Small intestine (tissue), 7 donors: ENCODE results near the gene CRKL. TPM values are rescaled to one million over a fixed set of nuclear protein-coding genes. Genes with fewer than 3 reads are reported as not detected.

ENCODE experiments used
- DNase-seq, 2 donors: peaks; one replicate each; pipeline versions ENCODE4 v3.0.0 to v3.0.0-alpha.2; 2013
- FAIRE-seq: peaks from 2 replicates; lab custom pipeline; 2012; peaks lifted over from hg19 to GRCh38; lab: Jason Lieb, UNC
- H3K27ac ChIP-seq, 3 donors: one replicate each; pipeline ENCODE4 v1.5.1; 2013; ENCODE audit warnings: low read length in 2 of 3, mild to moderate bottlenecking in 2 of 3, control low read depth in 1 of 3, inconsistent platforms in 1 of 3, low read depth in 1 of 3, moderate library complexity in 1 of 3
- H3K27me3 ChIP-seq, 3 donors: one replicate each; pipeline ENCODE4 v1.6.1; 2013; ENCODE audit warnings: low read length in 3 of 3, inconsistent platforms in 1 of 3; ENCODE audit not compliant: control insufficient read depth in 3 of 3, insufficient read depth in 3 of 3
- H3K36me3 ChIP-seq, 3 donors: one replicate each; pipeline ENCODE4 v1.6.1; 2013; ENCODE audit warnings: low read length in 3 of 3, inconsistent platforms in 1 of 3, low read depth in 1 of 3, mild to moderate bottlenecking in 1 of 3, moderate library complexity in 1 of 3; ENCODE audit not compliant: control insufficient read depth in 3 of 3, insufficient read depth in 2 of 3
- H3K4me1 ChIP-seq, 3 donors: one replicate each; pipeline ENCODE4 v1.6.1; 2013; ENCODE audit warnings: low read length in 2 of 3, inconsistent platforms in 1 of 3, low read depth in 1 of 3, mild to moderate bottlenecking in 1 of 3, moderate library complexity in 1 of 3; ENCODE audit not compliant: control insufficient read depth in 3 of 3, insufficient read depth in 2 of 3
- H3K4me3 ChIP-seq, 3 donors: one replicate each; pipeline ENCODE4 v1.5.1; 2013; ENCODE audit warnings: low read length in 3 of 3, control low read depth in 1 of 3, inconsistent platforms in 1 of 3, low read depth in 1 of 3, mild to moderate bottlenecking in 1 of 3, moderate library complexity in 1 of 3
- H3K9me3 ChIP-seq, 2 donors: one replicate each; pipeline ENCODE4 v1.6.1; 2013; ENCODE audit warnings: low read depth in 1 of 2, low read length in 1 of 2; ENCODE audit not compliant: control insufficient read depth in 2 of 2, insufficient read depth in 1 of 2
- WGBS, 3 donors: extraction: QIAGEN DNeasy Blood & Tissue Kit; methylation state at CpG; one replicate each; pipeline ENCODE4 v1.1.7; 2013; 5-methylcytosine and 5-hydroxymethylcytosine counted together
- polyA plus RNA-seq, 4 donors: library from polyadenylated mRNA; stranded (reverse) in 3 of 4; unstranded in 1 of 4; fragments of 200-250 nt in 3 of 4; fragments of 120-200 nt in 1 of 4; gene quantifications; one replicate each; pipeline versions ENCODE4 v1.2.1 to v1.2.3, GENCODE V29; 2013
- donor health status: healthy with polysubstance abuse.
- donor health status: control.
- donor health status: control.
- donor health status: Bipolar disorder and iron deficiency.
- donor health status: healthy.

Gene CRKL
- polyA plus RNA-seq, 4 donors: 18.6 to 57.8 (median 22.0) TPM

- Histone ChIP-seq H3K4me3 (no peak overlapping the region), H3K4me1 (peaks cover 4 to 14% (median 5%) of the 10 kb centered on the region in 3 donors), H3K27me3 (no peaks in the 10 kb centered on the region), H3K27ac (no peak overlapping the region), H3K9me3 (no peaks in the 10 kb centered on the region), H3K36me3 (peaks cover 3 to 87% (median 4%) of the 10 kb centered on the region in 3 donors)
- WGBS, 3 donors: 88 to 92% (median 90%) methylated on average over 26 to 27 of the region's 27 CpGs
- DNase-seq: no peak
- FAIRE-seq: no peak
Observed at GRCh38 chr22:20996598-20997535, 79.7 kb downstream of the CRKL start.

GRCh38 chr22:20997536-20998257, 80.5 kb downstream of the CRKL start:
- Histone ChIP-seq H3K4me1 (peaks cover 4 to 14% (median 5%) of the 10 kb centered on the region in 3 donors), H3K27ac (no peak overlapping the region), H3K4me3 (no peak overlapping the region), H3K9me3 (no peaks in the 10 kb centered on the region), H3K27me3 (no peaks in the 10 kb centered on the region), H3K36me3 (peaks cover 0 to 78% (median 3%) of the 10 kb centered on the region in 3 donors)
- 81 to 85% (median 82%) methylated on average over 12 to 13 of the region's 13 CpGs for WGBS, 3 donors
- FAIRE-seq (no peak), DNase-seq (no peak)

- no peak overlapping the region for H3K4me3 ChIP-seq
- peaks cover 0 to 69% (median 2%) of the 10 kb centered on the region in 3 donors for H3K36me3 ChIP-seq
- no peak overlapping the region for H3K27ac ChIP-seq
- no peaks in the 10 kb centered on the region for H3K27me3 ChIP-seq
- no peaks in the 10 kb centered on the region for H3K9me3 ChIP-seq
- H3K4me1 ChIP-seq: peaks cover 5 to 23% (median 7%) of the 10 kb centered on the region in 3 donors
- no peak for FAIRE-seq
- WGBS, 3 donors: 64 to 69% (median 68%) methylated on average over 7 of the region's 7 CpGs
- DNase-seq: no peak
Observed at GRCh38 chr22:20998411-20999336, 81.5 kb downstream of the CRKL start.

GRCh38 chr22:20999350-21000206, 82.4 kb downstream of the CRKL start:
- no peak for FAIRE-seq

GRCh38 chr22:21000207-21000986, 83.2 kb downstream of the CRKL start:
- H3K36me3 ChIP-seq: peaks cover 0 to 51% (median 0%) of the 10 kb centered on the region in 3 donors
- FAIRE-seq (no peak), DNase-seq (no peak)
- no peaks in the 10 kb centered on the region for H3K27me3 ChIP-seq
- H3K4me3 ChIP-seq: peak overlapping the region in 2 of 3 donors; percentile 76 to 89
- peaks cover 5 to 28% (median 7%) of the 10 kb centered on the region in 3 donors for H3K4me1 ChIP-seq
- WGBS, 3 donors: 33 to 52% (median 44%) methylated on average over 21 to 22 of the region's 22 CpGs
- peak overlapping the region in 2 of 3 donors; percentile 99 for H3K27ac ChIP-seq
- H3K9me3 ChIP-seq: no peaks in the 10 kb centered on the region

More at GRCh38 chr22:20999350-21000206, 82.4 kb downstream of the CRKL start:
- Histone ChIP-seq H3K27me3 (no peaks in the 10 kb centered on the region), H3K27ac (no peak overlapping the region), H3K9me3 (no peaks in the 10 kb centered on the region), H3K4me3 (no peak overlapping the region), H3K36me3 (peaks cover 0 to 60% (median 0%) of the 10 kb centered on the region in 3 donors), H3K4me1 (peaks cover 5 to 28% (median 7%) of the 10 kb centered on the region in 3 donors)
- WGBS, 3 donors: 91 to 95% (median 92%) methylated on average over 26 to 27 of the region's 27 CpGs
- DNase-seq: no peak

GRCh38 chr22:21000987-21001600, 83.9 kb downstream of the CRKL start:
- FAIRE-seq (no peak), DNase-seq (peak in 1 of 2 donors; percentile 30)
- Histone ChIP-seq H3K9me3 (no peaks in the 10 kb centered on the region), H3K36me3 (peaks cover 0 to 45% (median 0%) of the 10 kb centered on the region in 3 donors), H3K4me3 (peak overlapping the region; percentile 21 to 89 (median 76)), H3K27ac (peak overlapping the region; percentile 97 to 99 (median 99)), H3K4me1 (peaks cover 5 to 28% (median 7%) of the 10 kb centered on the region in 3 donors), H3K27me3 (no peaks in the 10 kb centered on the region)
- 1% methylated on average over 26 of the region's 26 CpGs for WGBS, 3 donors
